ENCODE data around the gene NCR2.
A peak's percentile ranks its signal among the peaks of the same experiment; 100 is the strongest.

Gene NCR2

DNA sequence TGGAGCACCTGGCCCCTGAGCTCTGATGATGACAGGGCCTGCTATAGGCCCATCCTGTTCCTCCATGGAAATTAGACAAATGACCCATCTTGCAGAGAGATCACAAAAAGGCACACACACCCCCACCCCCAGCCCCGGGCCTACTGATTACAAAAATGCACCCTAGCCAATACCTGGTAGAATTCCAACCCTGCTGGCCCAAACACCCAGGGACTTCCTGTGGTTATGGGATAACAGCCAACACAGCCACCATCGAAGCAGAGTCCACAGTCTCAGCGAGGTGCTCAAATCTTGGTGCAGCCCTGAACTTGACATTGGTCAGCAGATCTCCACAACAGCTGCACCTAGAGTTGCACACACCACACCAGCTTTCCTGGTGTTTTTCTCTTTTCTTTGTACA is 17.0 kb downstream of the NCR2 start:
- DNase-seq (ENCODE audit: low read depth, low spot score), result no peak
- no peak overlapping the region for H3K4me3 ChIP-seq (ENCODE audit: low read length)

GRCh38 chr6:41352907-41353306 is 17.5 kb downstream of the NCR2 start:
- no peak for DNase-seq (ENCODE audit: low read depth, low spot score)
- H3K4me3 ChIP-seq (ENCODE audit: low read length), result no peak overlapping the region

GRCh38 chr6:41353333-41353732 is 17.9 kb downstream of the NCR2 start:
- DNase-seq (ENCODE audit: low read depth, low spot score), result no peak
- no peak overlapping the region for H3K4me3 ChIP-seq (ENCODE audit: low read length)

GRCh38 chr6:41355952-41356351 is 20.5 kb downstream of the NCR2 start:
- no peak overlapping the region for H3K4me3 ChIP-seq (ENCODE audit: low read length)
- peak; percentile 65 for DNase-seq (ENCODE audit: low read depth, low spot score)

DNA sequence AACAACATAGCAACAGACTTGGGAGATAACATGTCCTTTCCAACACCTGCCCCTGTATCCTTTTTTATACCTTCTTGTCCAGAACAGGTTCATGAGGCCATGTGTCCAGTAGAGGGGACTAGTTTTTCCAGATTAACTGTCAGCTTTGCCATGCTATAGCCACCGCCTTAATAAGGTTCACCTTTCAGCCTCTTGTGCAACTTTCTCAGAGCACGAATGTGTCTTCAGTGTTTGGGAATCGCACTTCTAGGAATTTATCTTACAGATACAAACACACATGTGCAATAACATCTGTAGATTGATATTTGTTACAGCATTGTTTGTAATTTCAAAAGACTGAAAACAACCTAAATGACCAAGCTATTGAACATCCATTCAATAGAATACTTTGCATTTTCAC is 21.4 kb downstream of the NCR2 start:
- no peak overlapping the region for H3K4me3 ChIP-seq (ENCODE audit: low read length)
- DNase-seq (ENCODE audit: low read depth, low spot score), result no peak

GRCh38 chr6:41358503-41358902 is 23.1 kb downstream of the NCR2 start:
- H3K4me3 ChIP-seq (ENCODE audit: low read length), result no peak overlapping the region
- DNase-seq (ENCODE audit: low read depth, low spot score), result no peak

GRCh38 chr6:41359617-41360313 is 24.4 kb downstream of the NCR2 start:
- H3K4me3 ChIP-seq (ENCODE audit: low read length), result no peak overlapping the region
- no peak for DNase-seq (ENCODE audit: low read depth, low spot score)

- DNase-seq (ENCODE audit: low read depth, low spot score), result no peak
- no peak overlapping the region for H3K4me3 ChIP-seq (ENCODE audit: low read length)
Measured at GRCh38 chr6:41360314-41360685, 24.9 kb downstream of the NCR2 start.

DNA sequence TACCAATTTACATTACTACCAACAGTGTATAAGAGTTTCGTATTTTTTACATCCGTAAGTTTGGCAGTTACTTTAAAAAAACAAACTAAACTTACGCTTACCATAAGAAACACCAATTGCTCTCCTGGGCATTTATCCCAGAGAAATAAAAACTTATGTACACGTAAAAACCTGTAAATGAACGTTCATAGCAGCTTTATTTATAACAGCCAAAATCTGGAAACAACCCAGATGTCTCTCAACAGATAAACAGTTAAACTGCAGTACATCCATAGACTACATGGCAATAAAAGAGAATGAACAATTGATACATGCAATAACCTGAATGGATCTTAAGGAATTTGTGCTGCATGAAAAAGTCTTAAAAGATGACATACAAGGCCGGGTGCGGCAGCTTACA is 30.7 kb downstream of the NCR2 start:
- no peak overlapping the region for H3K4me3 ChIP-seq (ENCODE audit: low read length)
- DNase-seq (ENCODE audit: low read depth, low spot score), result no peak

DNA sequence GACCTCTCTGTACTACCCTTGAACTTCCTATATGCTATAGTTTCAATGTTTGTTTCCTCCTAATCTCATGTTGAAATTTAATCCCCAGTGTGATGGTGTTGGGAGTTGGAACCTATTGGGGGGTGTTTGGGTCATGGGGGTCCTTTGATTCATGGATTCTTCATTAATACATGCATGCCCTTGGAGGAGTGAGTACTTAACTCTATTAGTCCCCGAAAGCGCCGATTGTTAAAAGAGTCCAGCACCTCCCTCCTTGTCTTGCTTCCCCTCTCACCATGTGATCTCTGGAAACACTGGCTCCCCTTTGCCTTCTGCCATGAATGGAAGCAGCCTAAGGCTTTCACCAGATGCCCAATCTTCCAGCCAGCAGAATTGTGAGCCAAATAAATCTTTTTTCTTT is 31.7 kb downstream of the NCR2 start:
- no peak for DNase-seq (ENCODE audit: low read depth, low spot score)
- H3K4me3 ChIP-seq (ENCODE audit: low read length), result no peak overlapping the region

DNA sequence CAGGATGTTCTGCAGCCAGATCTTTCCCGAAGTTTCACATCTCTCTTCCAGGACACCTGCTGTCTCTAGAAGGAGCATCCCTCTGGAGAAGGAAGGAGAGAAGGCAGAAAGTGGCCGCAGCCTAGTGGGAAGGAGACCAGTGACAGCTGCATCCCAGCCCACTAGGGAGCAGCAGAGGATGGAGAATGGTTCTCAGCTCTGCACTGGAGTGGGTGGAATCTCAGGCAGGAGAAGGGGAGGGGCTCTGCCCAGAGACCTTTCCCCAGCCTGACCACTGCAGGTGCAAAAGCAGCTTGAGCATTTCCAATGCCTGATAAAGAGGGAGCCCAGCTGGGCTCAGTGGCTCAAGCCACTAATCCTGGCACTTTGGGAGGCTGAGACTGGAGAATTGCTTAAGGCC is 32.3 kb downstream of the NCR2 start:
- DNase-seq (ENCODE audit: low read depth, low spot score), result peak; percentile 35
- no peak overlapping the region for H3K4me3 ChIP-seq (ENCODE audit: low read length)

DNA sequence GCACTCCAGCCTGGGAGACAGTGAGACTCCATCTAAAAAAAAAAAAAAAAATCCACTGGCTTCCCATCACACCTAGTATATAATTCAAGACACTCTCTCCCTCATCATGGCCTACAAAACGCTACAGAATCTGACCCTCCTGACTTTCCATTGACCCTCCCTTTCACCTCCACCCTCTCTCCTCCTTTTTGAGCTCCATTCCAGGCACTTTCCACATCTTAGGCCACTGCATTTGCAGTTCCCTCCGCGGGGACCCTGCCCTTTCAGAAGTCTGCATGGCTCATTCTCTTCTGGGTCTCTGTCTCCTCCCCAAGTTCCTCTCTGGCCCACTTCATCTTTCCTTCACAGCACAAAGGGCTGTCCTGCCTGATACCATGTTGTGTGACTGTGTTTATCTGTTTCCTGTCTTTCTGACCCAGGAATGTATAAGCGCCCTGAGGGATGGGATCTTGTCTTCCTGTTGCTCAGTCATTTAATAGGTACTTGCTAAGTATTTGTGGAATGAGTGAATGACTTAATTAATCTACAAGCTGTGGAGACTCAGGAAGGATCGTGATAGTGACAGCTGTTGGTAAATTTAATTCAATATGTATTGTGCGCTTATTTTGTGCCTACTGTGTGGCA is 35.2 kb downstream of the NCR2 start:
- no peak for DNase-seq (ENCODE audit: low read depth, low spot score)
- no peak overlapping the region for H3K4me3 ChIP-seq (ENCODE audit: low read length)

DNA sequence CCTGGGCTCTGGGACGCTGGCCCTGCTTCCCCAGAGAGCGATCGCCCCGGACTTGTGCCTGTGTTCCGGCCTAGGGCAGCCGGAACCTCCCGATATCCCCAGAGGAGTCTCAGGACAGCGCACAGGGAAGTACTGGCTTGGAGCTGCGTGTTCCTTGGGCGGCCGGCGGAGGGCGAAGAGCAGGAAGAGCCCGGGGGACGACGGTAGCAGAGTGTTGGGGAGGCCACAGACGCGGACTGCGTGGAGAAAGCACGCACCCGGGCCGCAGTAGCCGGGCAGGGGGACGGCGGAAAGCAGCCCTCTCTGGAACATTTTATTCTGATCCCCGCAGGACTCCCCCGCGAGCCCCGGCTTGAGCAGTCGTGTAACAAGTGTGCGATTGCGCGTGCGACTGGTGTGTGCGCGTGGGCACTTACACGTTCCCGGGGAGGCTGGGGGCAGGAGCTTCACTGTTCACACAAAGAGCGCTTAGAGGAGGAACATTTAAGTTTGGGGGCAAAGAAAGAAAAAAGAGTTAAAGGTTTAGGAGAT is 36.1 kb downstream of the NCR2 start:
- no peak for DNase-seq (ENCODE audit: low read depth, low spot score)
- peak overlapping the region; percentile 30 for H3K4me3 ChIP-seq (ENCODE audit: low read length)

DNA sequence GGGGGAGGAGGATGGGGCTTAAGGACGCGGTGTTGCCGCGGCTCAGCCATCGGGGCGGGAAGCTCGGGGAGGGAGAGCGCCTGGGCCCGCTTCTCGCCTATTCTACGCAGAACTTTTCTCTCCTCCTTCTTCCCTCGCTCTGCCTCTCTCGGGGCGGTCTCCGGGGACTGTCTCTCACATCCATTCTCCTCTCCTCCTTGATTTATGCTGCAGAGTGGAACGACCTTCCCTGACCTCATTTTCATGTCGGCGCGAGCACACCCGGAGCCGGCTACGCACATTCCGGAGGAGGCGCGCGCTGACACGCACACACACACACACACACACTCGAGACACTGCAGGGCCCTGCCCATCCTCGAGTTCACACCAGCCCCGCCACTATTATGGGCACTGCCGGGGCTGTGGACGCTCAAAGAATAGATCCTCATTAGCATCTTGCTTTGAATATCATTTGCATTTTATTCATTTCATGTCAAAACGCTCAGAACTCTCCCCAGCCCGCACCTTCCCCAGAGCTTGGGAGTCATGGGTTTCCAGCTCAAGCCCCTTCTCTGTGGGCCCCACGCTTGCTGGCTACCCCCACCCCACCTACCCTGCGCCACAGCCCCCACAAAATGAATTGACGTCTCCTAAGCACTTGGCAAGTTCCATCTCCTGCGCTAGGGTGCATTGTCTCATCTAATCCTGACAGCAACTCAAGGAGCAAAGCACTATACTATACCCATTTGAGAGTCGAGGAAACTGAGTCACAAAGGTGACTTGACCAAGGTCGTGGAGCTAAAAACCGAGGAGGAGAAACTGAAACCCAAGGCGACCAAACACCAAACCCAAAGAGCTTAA is 36.8 kb downstream of the NCR2 start:
- DNase-seq (ENCODE audit: low read depth, low spot score), result no peak
- H3K4me3 ChIP-seq (ENCODE audit: low read length), result peak overlapping the region; percentile 30

GRCh38 chr6:41372832-41373626 is 37.6 kb downstream of the NCR2 start:
- DNase-seq (ENCODE audit: low read depth, low spot score), result no peak
- no peak overlapping the region for H3K4me3 ChIP-seq (ENCODE audit: low read length)

DNA sequence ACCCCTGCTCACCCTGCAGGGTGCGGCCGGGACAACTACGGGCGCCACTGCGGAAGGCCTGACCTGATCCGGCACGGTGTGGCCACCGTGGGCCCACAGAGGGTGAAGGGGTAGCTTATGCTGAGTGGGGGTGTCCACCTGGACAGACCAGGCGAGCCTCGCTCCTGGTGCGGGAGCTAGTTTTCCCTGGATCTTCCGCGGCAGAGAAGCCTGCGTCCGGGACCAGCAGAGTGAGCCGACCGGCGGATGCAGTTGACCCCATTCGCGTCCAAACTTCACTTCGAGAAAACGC is 38.2 kb downstream of the NCR2 start:
- DNase-seq (ENCODE audit: low read depth, low spot score), result no peak
- no peak overlapping the region for H3K4me3 ChIP-seq (ENCODE audit: low read length)

DNA sequence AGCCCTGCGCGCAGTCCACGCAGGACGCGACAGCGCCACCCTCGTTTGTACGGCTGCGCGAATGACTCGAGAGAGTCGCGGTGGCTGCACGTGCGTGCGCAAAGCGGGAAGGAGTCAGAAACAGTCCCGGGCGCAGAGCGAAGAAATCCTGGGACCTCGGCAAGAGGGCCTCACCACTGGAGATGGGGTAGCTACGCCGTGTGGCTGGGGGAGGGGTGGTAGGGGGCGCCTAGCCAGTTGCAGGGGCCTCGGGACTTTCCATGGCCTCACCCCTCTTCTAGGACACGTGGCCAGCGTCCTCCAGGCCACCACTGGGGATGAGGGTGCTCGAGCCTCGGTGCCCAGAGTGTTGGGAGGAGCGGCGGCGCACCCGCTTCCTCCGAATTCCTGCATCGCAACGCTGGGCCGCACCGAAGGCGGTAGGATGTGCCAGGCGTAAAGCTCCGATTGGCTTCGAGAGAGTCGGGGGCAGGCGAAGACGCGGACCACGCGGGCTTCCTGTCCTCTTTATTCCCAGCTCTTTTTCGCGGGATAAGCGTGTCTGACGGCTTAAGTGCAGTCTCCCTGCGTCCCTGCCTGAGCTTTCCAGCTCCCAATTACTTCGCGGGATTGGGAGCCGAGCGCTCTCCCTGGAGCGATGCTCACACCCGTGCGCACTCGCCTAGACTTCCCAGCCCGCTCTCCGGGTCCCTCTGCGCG is 38.7 kb downstream of the NCR2 start:
- no peak overlapping the region for H3K4me3 ChIP-seq (ENCODE audit: low read length)
- no peak for DNase-seq (ENCODE audit: low read depth, low spot score)

DNA sequence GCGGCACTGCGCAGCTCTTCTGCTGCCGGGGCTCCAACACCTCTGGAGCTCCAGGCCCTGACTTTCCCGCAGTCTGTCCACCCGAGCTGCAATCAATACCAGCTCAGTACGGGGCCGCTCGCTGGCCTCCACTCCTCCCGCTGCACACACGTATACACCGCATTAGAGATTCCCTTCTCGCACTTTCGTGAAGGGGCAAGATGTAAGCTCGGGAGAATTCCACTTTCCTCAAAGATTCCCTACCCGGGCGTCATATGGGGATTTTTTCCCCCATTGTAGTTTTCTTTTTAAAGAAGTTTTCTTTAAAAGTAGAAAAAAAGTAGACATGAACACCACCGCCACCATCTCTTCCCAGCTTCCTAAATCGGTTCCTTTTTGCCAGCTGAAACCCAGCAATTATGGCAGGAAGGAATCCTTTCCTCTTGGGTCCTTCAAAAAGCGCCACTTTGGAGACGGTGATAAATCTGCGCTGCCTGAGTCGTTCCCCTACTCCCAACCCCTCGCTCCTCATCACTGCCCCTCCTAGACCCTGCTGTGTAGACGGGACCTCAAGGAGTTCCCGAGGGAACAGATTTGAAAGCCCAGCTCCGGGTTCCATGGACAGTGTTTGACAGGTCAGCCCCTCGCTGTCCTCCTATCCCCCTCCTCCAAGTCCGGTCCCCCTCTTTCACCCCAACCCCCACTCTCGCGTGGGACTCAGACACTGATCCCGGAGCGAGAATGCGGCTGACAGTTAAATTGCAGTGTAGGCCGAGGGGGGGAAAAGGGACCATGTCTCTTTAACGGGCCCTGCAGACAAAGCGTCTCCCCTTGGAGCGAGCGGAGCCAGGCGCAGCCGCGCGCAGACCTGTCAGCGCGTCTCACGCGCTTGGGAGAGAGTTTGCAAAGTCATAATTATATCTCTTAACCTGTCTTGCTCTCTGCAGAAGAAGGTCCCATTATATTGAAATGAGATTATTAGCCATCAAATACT is 39.5 kb downstream of the NCR2 start:
- no peak for DNase-seq (ENCODE audit: low read depth, low spot score)
- no peak overlapping the region for H3K4me3 ChIP-seq (ENCODE audit: low read length)
